HEK293 (cell line): Measurements from ENCODE around the gene PLSCR1.

Experiments
- CTCF ChIA-PET: fragments of 350-600 bp; formaldehyde crosslinking; extraction: SDS; loops from one replicate; lab custom pipeline; 2021; ENCODE audit warnings: antibody characterized with exemption; lab: Yijun Ruan, JAX
- POLR2A ChIA-PET: fragments of 300-600 bp; formaldehyde crosslinking; extraction: SDS; loops from one replicate; lab custom pipeline; 2020; ENCODE audit warnings: antibody characterized with exemption, inconsistent platforms; lab: Yijun Ruan, JAX
- H3K27ac ChIP-seq: fragments of 200-500 bp; sonication (Bioruptor generic); 2 replicates; pipeline ENCODE4 v1.5.1; 2014; ENCODE audit warnings: low read depth, low read length, control low read depth, inconsistent platforms; ENCODE audit errors: extremely low read depth
- H3K36me3 ChIP-seq, 2 experiments: fragments of 200-500 bp in 1 of 2; sonication (Bioruptor generic) in 1 of 2; 1 replicate in 1 of 2; 2 replicates in 1 of 2; pipeline ENCODE4 v1.5.1; 2014 to 2017; ENCODE audit warnings: inconsistent platforms in 2 of 2, low read length in 2 of 2; ENCODE audit not compliant: control insufficient read depth in 2 of 2, insufficient read depth in 1 of 2
- H3K4me1 ChIP-seq: fragments of 200-500 bp; sonication (Bioruptor generic); 2 replicates; pipeline ENCODE4 v1.5.1; 2014; ENCODE audit warnings: mild to moderate bottlenecking, low read length, inconsistent platforms; ENCODE audit not compliant: control insufficient read depth, insufficient read depth
- H3K4me3 ChIP-seq: 2 replicates; pipeline ENCODE4 v1.5.1; 2011; ENCODE audit warnings: low read depth, mild to moderate bottlenecking, control low read depth, low read length, moderate library complexity
- H3K9me3 ChIP-seq: fragments of 200-500 bp; sonication (Bioruptor generic); 2 replicates; pipeline ENCODE4 v1.5.1; 2014; ENCODE audit warnings: low read depth, low read length, inconsistent platforms; ENCODE audit not compliant: control insufficient read depth, insufficient read depth
- AEBP2 ChIP-seq: fragments of 450-650 bp; formaldehyde crosslinking; IDR thresholded peaks from 2 replicates; pipeline ENCODE4 v1.5.1; 2016; ENCODE audit warnings: missing biosample characterization, missing genetic modification characterization, borderline replicate concordance
- GLIS2 ChIP-seq: fragments of 450-650 bp; formaldehyde crosslinking; IDR thresholded peaks from 2 replicates; pipeline ENCODE4 v1.5.1; 2016; ENCODE audit warnings: missing biosample characterization, missing genetic modification characterization
- HOXA7 ChIP-seq: sonication (generic); formaldehyde crosslinking; IDR thresholded peaks from 2 replicates; pipeline ENCODE4 v1.8.1; 2022; ENCODE audit warnings: missing genetic modification reagents, borderline replicate concordance
- MYNN ChIP-seq: fragments of 450-650 bp; formaldehyde crosslinking; IDR thresholded peaks from 2 replicates; pipeline ENCODE4 v1.5.1; 2016; ENCODE audit warnings: missing biosample characterization, missing genetic modification characterization, borderline replicate concordance
- MZF1 ChIP-seq: fragments of 450-650 bp; formaldehyde crosslinking; IDR thresholded peaks from 2 replicates; pipeline ENCODE4 v1.5.1; 2017; ENCODE audit warnings: missing biosample characterization, missing genetic modification characterization, borderline replicate concordance
- ZNF10 ChIP-seq: fragments of 450-650 bp; formaldehyde crosslinking; IDR thresholded peaks from 2 replicates; pipeline ENCODE4 v1.5.1; 2017; ENCODE audit warnings: missing biosample characterization, missing genetic modification characterization
- ZNF148 ChIP-seq: fragments of 450-650 bp; formaldehyde crosslinking; IDR thresholded peaks from 2 replicates; pipeline ENCODE4 v1.5.0; 2017; ENCODE audit warnings: missing biosample characterization, missing genetic modification characterization, borderline replicate concordance
- ZNF155 ChIP-seq: fragments of 450-650 bp; formaldehyde crosslinking; IDR thresholded peaks from 2 replicates; pipeline ENCODE4 v1.5.1; 2016; ENCODE audit warnings: missing biosample characterization, missing genetic modification characterization
- ZNF157 ChIP-seq: fragments of 450-650 bp; formaldehyde crosslinking; IDR thresholded peaks from 2 replicates; pipeline ENCODE4 v1.5.1; 2016; ENCODE audit warnings: missing biosample characterization, missing genetic modification characterization
- ZNF214 ChIP-seq: fragments of 450-650 bp; formaldehyde crosslinking; IDR thresholded peaks from 2 replicates; pipeline ENCODE4 v1.5.1; 2017; ENCODE audit warnings: missing biosample characterization, mild to moderate bottlenecking, missing genetic modification characterization, borderline replicate concordance
- ZNF23 ChIP-seq: fragments of 450-650 bp; formaldehyde crosslinking; IDR thresholded peaks from 2 replicates; pipeline ENCODE4 v1.5.1; 2016; ENCODE audit warnings: missing biosample characterization, missing genetic modification characterization, borderline replicate concordance
- ZNF311 ChIP-seq: fragments of 450-650 bp; formaldehyde crosslinking; IDR thresholded peaks from 2 replicates; pipeline ENCODE4 v1.5.1; 2017; ENCODE audit warnings: missing biosample characterization, missing genetic modification characterization, borderline replicate concordance
- ZNF449 ChIP-seq: fragments of 450-650 bp; formaldehyde crosslinking; IDR thresholded peaks from 2 replicates; pipeline ENCODE4 v1.5.1; 2017; ENCODE audit warnings: missing biosample characterization, mild to moderate bottlenecking, missing genetic modification characterization, moderate library complexity
- ZNF501 ChIP-seq: fragments of 450-650 bp; formaldehyde crosslinking; IDR thresholded peaks from 2 replicates; pipeline ENCODE4 v1.5.1; 2016; ENCODE audit warnings: missing biosample characterization, missing genetic modification characterization
- ZNF677 ChIP-seq: fragments of 450-650 bp; IDR thresholded peaks from 2 replicates; pipeline ENCODE4 v1.5.0; 2018; ENCODE audit warnings: missing biosample characterization, mild to moderate bottlenecking, missing genetic modification characterization, moderate library complexity
- ZNF747 ChIP-seq: fragments of 450-650 bp; formaldehyde crosslinking; IDR thresholded peaks from 2 replicates; pipeline ENCODE4 v1.5.1; 2016; ENCODE audit warnings: missing biosample characterization, missing genetic modification characterization
- ZNF792 ChIP-seq: fragments of 450-650 bp; formaldehyde crosslinking; IDR thresholded peaks from 2 replicates; pipeline ENCODE4 v1.5.1; 2016; ENCODE audit warnings: missing biosample characterization, missing genetic modification characterization
- ZNF837 ChIP-seq: fragments of 450-650 bp; formaldehyde crosslinking; IDR thresholded peaks from 2 replicates; pipeline ENCODE4 v1.5.1; 2016; ENCODE audit warnings: missing biosample characterization, missing genetic modification characterization
- ZSCAN16 ChIP-seq: fragments of 450-650 bp; formaldehyde crosslinking; IDR thresholded peaks from 2 replicates; pipeline ENCODE4 v1.5.1; 2016; ENCODE audit warnings: missing biosample characterization, missing genetic modification characterization
- ZSCAN30 ChIP-seq: fragments of 450-650 bp; IDR thresholded peaks from 2 replicates; pipeline ENCODE4 v1.5.1; 2018; ENCODE audit warnings: missing biosample characterization, mild to moderate bottlenecking, missing genetic modification characterization, moderate library complexity
- ZSCAN5A ChIP-seq: fragments of 450-650 bp; formaldehyde crosslinking; IDR thresholded peaks from 2 replicates; pipeline ENCODE4 v1.5.1; 2016; ENCODE audit warnings: missing biosample characterization, missing genetic modification characterization

The PLSCR1 gene

GRCh38 chr3:146471012-146471411 lies 73.4 kb downstream of the PLSCR1 start (continued):
- no peak for TF ChIP-seq ZSCAN5A (tag by site-specific recombination)
- no peak for TF ChIP-seq ZNF311 (tag by site-specific recombination)
- TF ChIP-seq ZNF214 (tag by site-specific recombination): no peak

GRCh38 chr3:146470425-146470990 lies 73.9 kb downstream of the PLSCR1 start:
- Histone ChIP-seq H3K36me3 (no peaks in the 10 kb centered on the region), H3K27ac (no peak overlapping the region), H3K4me1 (no peaks in the 10 kb centered on the region), H3K4me3 (no peak overlapping the region)
- CTCF ChIA-PET: no interaction called here
- TF ChIP-seq ZNF155: no peak
- TF ChIP-seq, all 188 proteins: peak for 0
- H3K9me3 ChIP-seq: no peaks in the 10 kb centered on the region
- POLR2A ChIA-PET: no interaction called here

GRCh38 chr3:146469150-146470017 lies 75.0 kb downstream of the PLSCR1 start, which contains the start of gene PLSCR2:
Gene PLSCR2 (minus strand): TSS chr3:146469561. CDS start chr3:146459904, 9,657 bp downstream.
- no peak within 1 kb of the TSS for H3K4me3 ChIP-seq
- H3K4me1 ChIP-seq: no peaks in the 10 kb centered on the region
- no peak within 1 kb of the TSS for H3K27ac ChIP-seq
- H3K9me3 ChIP-seq: no peaks in the 10 kb centered on the region
- POLR2A ChIA-PET: interaction anchor here (1.1 kb wide), 1 partner anchor 75 kb away, joined by 9 read pairs; the partner anchor contains the start of gene PLSCR1
- H3K36me3 ChIP-seq: no peaks in the 10 kb centered on the region
- TF ChIP-seq ZNF837 (tag by site-specific recombination) (no peak), ZNF677 (tag by site-specific recombination) (no peak), ZNF792 (tag by site-specific recombination) (no peak), ZNF10 (tag by site-specific recombination) (no peak), MYNN (tag by site-specific recombination) (no peak), ZNF501 (tag by site-specific recombination) (no peak)
- CTCF ChIA-PET: no interaction called here

GRCh38 chr3:146468671-146469149 lies 75.7 kb downstream of the PLSCR1 start:
- no peaks in the 10 kb centered on the region for H3K36me3 ChIP-seq
- H3K27ac ChIP-seq: no peak overlapping the region
- ChIA-PET POLR2A (interaction anchor here (1.1 kb wide), 1 partner anchor 75 kb away, joined by 9 read pairs; the partner anchor contains the start of gene PLSCR1), CTCF (no interaction called here)
- no peaks in the 10 kb centered on the region for H3K9me3 ChIP-seq
- H3K4me1 ChIP-seq: no peaks in the 10 kb centered on the region
- H3K4me3 ChIP-seq: no peak overlapping the region
- no peak for TF ChIP-seq ZNF23 (tag by site-specific recombination)
- no peak for TF ChIP-seq ZSCAN16 (tag by site-specific recombination)
- no peak for TF ChIP-seq ZNF747 (tag by site-specific recombination)
- TF ChIP-seq GLIS2 (tag by site-specific recombination): no peak
- no peak for TF ChIP-seq HOXA7
- no peak for TF ChIP-seq ZNF449 (tag by site-specific recombination)
- no peak for TF ChIP-seq AEBP2 (tag by site-specific recombination)
- no peak for TF ChIP-seq ZSCAN30 (tag by site-specific recombination)
- TF ChIP-seq ZNF148 (tag by site-specific recombination): no peak
- TF ChIP-seq MZF1 (tag by site-specific recombination): no peak
- no peak for TF ChIP-seq ZNF157 (tag by site-specific recombination)
